Measurements from ENCODE around the gene PSME1.

Gene PSME1

DNA sequence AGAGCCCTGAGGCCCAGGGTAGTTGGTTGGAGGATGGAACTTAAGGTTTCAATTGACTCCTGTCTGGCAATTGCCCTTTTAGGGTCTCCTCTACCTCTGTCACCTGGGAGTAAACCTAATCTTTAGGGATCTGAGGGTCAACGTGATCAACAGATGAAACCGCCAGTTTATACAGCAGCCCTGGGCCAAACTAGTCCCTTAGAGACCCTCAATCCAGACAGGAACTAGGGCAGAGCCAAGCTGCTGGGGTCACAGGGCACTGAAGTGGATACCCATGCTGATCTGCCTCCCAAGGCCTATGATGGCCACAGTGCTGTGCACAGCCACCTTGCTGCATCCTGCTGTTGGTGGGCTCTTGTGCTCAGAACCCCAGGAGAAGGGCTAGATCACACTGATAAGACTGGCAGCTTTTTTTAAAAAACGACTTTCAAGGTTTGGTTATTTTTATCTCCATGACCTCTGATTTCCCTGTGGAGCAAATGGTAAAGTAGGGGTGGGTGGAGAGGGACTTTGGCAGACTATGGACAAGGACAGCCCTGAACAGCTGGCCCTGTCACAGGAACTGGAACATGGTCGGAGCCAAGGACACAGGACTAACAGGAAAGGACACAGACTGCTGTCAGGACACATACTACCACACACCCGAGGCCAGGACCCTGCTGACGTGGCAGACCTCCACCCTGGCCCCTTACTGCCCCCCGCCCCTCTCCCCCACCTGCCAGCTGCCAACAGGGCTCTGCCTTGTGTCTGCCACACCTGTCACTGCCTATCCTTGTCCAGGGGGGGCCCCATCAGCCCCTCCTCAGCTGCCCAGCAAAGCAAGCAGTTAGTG, 5.1 kb upstream of the PSME1 start:
- no peak for DNase-seq

DNA sequence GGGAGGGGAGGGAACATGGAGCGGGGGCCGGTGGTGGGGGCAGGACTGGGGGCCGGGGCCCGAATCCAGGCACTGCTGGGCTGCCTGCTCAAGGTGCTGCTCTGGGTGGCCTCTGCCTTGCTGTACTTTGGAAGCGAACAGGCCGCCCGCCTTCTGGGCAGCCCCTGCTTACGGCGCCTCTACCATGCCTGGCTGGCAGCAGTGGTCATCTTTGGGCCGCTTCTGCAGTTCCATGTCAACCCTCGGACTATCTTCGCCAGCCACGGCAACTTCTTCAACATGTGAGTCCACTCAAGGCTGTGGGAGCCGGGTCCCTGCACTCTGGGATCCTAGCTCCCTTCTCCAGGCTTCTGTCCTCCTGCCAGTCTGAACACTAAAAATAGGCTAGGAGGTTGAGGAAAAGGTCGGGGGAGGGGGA, 4.4 kb upstream of the PSME1 start:
- no peak for DNase-seq

DNA sequence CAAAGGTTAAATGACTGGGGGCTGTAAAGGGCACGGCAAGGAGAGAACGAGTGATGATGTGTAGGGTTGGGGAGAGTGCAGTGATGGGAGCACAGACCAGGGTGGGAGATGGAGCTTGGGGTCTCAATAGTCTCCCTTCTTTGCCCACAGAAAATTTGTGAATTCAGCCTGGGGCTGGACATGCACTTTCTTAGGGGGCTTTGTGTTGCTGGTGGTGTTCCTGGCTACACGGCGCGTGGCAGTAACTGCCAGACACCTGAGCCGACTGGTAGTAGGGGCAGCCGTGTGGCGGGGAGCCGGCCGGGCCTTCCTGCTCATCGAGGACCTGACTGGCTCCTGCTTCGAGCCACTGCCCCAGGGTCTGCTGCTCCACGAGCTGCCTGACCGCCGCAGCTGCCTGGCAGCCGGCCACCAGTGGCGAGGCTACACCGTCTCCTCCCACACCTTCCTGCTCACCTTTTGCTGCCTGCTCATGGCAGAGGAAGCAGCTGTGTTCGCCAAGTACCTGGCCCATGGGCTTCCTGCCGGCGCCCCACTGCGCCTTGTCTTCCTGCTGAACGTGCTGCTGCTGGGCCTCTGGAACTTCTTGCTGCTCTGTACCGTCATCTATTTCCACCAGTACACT, 3.8 kb upstream of the PSME1 start:
- no peak for DNase-seq

DNA sequence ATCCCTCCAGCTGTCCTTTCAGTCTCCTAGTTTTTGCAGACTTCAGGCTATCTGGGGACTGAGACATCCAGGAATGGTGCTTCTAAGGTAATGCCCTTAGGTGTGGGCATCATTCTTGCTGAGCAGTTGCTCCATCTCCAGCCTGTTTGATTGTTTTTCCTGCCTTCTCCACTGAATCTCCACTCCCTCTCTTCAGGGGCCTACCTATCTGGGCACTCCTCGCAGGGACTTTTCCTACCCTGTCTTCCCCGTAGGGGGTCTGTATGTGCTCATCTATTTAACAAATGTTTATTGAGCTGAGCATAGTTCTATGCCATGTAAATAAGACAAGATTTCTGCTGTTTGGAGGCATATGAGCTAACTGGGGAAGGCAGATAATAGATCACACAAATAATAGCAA, 3.0 kb upstream of the PSME1 start:
- no peak for DNase-seq

DNA sequence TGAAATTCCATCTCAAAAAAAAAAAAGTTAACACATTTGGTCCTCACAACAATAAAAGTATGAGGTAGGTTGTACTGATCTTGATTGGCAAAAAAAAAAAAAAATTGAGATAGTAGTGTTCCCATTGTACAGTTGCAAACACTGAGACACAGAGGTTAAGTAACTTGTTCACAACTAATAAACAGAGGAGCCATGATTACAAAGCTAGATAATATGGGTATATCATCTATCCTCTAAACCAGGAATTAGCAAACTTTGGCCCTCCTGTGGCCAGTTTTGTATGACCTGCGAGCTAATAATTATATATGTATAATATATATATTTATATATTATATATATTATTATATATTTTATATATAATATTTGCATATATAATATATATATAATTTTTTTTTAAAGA, 2.3 kb upstream of the PSME1 start:
- DNase-seq: no peak

DNA sequence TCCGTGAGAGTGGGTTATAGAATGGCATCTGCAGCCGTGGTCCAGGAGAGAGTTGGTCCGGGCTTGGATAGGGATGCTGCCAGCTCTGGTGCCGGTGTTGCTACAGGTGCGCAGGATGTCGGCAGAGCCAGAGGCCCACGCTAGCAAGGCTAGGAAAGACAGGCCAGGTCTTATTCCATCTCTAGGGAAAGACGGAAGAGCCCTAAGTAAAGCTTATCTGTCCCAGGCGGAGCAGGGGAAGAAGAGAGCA, 485 bp upstream of the PSME1 start:
- no peak for DNase-seq

DNA sequence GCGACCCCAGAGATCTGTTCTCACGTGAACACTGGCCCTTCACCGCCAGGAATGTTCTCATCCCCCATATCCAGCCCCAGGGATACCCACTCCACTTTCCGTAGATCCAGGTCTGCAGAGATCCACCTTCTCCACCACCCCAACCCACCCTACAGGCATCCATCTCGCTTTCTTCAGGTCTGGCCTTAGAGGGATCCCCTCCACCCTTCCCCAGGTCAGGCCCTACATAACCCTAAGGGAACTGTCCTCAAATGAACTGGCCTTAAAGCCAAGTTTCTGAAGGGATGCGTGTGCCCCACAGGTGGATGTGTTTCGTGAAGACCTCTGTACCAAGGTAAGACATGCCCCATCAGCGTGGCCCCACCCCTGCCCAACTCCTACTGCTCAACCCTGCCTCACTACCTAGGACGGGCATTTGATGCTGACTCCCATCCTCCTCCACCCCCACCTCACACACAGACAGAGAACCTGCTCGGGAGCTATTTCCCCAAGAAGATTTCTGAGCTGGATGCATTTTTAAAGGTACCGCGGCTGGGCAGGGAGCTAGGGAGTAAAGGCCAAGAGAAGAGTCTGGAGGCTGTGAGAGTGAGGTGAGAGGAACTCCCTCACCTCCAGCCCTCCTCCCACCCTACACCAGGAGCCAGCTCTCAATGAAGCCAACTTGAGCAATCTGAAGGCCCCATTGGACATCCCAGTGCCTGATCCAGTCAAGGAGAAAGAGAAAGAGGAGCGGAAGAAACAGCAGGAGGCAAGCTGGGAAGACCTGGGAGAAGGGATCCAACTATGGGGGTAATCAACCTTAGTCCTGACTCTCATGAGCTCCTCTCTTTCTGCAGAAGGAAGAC, 912 bp downstream of the PSME1 start:
- DNase-seq: no peak

DNA sequence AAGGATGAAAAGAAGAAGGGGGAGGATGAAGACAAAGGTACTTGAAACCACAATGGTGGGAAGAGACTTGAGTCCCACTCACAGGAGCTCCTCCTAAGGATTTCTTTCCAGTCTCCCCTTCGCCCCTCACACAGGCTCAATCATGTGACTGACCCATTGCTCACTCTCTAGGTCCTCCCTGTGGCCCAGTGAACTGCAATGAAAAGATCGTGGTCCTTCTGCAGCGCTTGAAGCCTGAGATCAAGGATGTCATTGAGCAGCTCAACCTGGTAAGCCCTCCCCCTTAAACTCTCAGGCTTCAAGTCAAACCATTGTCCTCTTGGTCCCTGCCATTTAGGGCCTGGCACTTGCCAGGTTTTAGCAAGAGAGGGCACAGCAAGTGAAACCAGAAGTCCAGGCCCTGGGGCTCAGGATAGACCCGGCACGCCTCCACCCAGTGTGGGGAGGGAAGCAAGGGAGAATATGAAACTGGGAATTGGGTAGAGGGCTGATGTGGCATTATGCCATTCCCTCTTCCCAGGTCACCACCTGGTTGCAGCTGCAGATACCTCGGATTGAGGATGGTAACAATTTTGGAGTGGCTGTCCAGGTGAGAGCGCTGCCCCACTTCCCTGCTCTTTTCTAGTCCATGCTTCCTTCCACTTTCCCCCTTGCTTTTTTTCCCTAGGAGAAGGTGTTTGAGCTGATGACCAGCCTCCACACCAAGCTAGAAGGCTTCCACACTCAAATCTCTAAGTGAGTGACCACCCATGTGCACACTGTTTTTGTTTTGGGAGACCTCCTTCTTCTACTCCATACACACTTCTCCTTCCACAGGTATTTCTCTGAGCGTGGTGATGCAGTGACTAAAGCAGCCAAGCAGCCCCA, 1.8 kb downstream of the PSME1 start:
- DNase-seq: no peak

DNA sequence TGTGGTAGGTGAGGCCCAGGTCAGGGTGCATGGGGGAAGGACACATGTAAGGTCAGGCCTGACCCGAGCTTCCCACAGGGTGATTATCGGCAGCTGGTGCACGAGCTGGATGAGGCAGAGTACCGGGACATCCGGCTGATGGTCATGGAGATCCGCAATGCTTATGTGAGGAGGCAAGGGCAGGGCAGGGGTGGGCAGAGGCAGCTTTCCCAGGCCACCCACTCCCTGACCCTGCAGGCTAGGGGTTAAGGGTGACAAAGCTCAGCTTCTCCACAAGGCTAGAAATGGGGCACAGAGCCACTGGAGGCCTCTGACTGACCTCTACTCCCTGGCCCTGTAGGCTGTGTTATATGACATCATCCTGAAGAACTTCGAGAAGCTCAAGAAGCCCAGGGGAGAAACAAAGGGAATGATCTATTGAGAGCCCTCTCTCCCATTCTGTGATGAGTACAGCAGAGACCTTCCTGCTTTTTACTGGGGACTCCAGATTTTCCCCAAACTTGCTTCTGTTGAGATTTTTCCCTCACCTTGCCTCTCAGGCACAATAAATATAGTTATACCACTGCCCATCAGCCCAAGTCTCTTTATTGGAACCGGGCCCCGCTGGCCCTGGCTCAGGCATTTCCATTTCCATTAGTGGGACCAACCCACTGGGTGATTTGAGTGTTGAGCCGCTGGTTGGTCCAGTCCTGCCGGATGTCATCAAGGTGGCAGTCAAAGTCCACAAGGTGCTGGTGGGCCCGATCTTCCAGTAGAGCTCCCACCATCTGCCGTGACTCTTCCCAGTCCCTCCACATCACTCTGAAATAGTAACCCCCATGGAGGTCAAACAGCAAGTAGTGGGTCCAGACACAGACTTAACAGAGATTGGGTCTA, 2.6 kb downstream of the PSME1 start:
- no peak for DNase-seq

DNA sequence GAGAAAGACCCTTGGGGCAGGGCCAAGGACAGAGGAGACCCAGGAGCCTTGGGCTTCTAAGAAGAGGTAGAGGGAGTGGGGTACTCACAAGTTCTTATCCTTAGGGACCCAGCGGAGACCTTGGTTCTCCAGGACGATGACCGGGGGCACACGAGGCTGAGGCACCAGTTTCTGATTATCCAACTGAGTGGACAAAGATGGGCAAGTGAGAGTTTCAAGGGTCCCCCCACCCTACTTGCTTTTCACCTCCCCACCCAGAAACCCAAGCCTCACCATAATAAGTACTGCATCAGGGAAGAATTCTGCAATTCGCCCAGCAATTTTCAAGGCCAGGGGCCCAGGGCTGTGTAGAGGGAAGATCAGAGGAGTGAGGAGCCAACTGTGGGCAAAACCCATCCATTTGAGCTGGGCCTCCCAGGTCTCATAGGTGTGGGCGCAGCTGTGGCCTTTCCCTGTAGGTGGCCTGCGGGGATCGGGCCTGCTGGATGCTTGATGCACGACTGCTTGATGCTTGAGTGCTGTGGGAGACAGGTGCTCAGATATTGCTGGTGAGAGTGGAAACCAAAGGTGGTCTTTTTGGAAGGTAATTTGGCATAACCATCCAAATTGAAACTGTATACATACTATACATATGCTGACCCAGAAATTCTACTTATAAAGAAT, 3.4 kb downstream of the PSME1 start:
- DNase-seq: no peak

DNA sequence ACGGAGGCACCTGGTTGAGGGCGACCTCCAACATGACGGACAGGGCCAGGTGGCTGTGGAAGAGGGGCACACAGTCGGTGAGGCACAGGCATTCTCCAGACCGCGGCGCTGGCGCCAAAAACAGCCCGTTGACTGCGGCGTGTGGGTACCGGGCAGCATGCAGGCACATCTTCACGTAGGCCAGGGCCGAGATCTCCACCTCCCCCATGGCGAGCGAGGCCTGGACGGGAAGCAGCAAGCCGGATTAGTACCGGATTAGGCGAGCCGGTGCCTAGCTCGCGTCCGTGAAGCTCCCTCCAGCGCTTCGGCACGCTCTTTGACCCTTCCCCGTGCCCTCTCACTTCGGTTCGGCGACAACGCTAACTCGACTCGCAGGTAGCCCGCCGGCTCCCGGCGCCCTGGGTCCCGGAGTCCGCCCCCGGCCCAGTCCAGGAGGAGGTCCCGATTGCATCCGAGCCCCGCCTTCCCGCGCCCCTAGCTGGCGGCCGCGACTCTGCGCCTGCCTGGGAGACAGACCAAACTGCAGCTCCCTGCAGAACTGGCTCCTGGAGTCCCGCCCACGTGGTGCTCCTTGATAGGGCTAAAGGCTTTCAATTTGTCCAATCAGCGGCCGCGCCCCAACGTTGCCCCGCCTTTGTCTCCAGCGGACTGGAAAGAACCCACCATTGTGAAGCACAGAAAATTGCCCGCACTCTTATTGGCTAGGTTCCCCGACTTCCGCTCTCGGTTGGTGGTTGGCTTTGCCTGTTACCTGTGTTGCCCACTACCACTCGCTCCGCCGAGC, 5.3 kb downstream of the PSME1 start, which contains the start of gene EMC9:
Gene EMC9 (minus strand): TSS at position 495 of the 784 bp plus-strand sequence. CDS start 287 bp downstream, at position 208.
- peak; percentile 99 for DNase-seq

DNA sequence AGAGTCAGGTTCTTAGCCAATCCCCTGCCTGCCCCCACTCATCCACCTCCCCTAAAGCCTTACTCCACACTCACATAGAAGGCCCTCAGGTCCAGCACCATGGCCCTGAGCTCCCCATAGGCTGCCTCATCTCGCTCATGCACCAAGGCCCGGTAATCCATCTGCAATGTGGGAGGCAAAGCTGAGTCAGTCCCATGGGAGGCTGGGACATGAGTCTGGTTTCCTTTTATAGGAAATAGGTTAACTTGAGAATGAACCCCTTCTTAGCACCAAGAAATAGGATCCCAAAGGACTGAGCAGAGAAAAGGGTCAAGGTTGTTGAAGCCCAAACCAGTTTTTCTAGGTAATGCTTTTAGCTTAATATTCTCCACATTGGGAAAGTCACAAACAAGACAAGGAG, 7.5 kb downstream of the PSME1 start:
- DNase-seq: peak; percentile 40

DNA sequence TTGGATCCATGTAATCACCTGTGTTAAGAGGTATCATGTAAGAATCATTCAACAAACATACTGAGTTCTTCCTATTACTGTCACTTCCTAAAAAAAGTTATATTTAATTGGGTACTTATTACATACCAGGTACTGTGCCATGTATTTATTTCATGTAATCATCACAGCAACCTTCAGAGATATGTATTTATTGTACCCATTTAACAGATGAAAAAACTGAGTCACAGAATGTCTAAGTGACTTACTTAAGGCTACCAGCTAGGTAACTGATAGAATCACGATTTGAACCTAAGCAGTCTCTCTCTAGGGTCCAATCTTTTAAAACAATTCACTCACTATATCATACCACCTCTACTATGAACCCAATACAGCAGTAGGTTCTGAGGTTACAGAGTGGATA, 8.5 kb downstream of the PSME1 start:
- no peak for DNase-seq

DNA sequence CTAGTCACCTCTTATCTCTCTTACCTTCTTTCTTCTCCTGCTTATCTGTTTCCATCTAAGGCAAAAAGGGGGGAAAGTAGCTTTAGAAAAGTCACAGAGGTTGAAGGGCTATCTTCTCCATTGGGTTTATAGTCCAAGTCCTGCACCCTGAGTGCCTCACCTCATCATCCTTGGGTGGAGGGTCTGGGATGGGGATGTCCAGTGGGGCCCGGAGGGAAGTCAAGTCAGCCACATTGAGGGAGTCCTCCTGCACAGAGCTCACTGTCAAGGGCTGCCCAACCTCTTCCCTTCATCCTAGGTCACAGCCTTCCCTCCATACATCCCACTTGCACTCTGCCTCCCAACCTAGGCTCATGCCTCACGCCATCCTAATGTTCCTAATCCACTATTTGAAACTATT, 9.2 kb downstream of the PSME1 start:
- no peak for DNase-seq

DNA sequence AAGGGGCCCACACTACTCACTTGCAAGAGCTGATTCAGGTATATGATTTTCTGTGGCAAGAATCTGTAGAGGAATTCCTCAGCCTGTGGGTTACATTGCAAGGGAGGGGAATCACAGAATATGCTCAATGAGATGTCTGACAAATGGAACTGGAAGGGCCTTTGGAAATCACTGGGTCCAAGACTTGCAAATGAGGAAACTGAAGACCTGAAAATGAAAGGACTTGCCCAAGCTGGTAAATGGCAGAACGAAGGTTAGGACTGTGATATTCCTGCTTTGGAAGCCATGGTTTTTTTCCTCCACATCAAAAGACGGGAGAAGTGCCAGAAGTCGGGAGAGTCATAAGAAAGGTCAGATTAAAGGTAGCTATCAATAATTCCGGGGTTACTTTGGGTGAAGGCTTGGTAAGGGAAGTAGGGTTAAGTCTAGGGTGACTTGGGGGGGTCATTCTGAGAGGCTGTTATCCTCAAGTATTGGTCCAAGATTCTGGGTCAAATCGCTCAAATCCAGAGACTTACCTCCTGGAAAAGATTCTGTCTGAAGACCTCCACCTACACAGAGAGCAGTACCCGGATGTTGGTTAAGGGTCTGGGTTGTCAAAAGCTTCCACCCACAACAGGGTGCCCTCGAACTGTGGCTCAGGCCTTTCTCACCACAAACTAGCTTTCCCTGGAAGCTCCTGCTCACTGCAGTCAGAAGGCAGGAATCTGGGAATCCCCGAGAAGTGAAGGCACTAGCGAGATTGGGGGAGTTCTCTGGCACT, 9.9 kb downstream of the PSME1 start:
- no peak for DNase-seq

DNA sequence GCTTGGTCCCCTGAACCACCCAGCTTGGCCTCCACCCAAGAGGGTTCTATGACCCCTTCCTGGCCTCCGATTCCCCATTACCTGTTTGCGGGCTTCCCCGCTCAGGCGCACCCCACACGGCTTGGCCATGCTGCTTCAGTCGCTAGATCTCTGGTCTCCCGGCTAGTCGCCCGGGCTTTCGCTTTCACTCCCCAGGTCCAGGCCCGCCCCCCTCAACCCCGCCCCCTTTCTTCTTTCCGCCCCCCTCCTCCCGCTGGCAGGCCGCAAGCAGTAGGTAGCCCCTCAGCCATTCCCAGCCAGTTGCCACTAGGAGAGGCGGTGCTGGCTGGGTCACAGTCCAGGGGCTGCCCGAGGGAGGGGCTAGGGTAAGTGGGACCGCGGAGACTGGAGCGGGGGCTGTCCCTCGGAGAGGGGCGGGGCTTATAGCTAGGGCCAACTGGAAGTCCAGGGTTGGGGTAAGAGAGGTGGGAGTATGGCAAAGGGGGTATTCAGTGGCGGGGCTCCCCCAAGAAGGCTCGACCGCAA, 10.5 kb downstream of the PSME1 start, which contains the start of gene PSME2:
Gene PSME2 (minus strand): TSS at position 158 of the 525 bp plus-strand sequence. CDS start 29 bp downstream, at position 129.
- DNase-seq: peak; percentile 97

DNA sequence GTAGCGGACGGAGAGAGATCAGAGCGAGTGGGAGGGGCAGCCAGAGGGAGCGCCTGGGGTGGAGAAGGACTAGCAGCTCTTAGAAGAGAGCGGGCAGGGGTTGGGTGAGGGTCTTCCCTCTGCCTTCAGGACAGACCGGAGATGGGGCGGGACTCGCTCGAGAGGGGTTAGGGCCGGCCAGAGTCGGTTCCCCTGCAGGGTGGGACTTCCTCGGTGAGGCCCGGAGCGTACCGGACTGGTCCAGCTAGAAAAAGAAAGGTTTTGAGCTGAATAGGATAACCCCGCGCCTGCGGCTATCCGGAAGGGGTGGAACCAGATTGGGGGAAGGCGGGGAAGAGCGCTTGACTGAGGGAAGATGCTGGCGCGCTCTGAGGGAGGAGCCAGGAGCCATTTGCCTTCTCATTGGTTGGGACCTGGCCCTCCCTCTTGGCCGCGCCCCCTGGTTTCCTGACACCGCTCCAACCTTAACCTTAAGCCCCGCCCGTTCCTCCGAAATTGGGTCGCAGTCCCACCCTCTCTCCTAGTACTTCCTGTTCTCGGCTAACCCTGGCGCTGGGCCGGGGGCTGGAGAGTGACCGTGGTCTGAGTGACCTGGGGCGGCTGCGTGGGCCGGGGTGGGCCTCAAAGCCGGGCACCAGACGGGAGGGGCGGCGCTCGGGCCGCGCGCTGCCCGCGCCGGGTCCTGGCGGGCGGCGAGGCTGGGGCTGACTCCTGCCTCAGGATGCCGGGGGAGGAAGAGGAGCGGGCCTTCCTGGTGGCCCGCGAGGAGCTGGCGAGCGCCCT, 11.2 kb downstream of the PSME1 start, which contains the start of gene RNF31:
Gene RNF31 (plus strand): TSS at position 521 of the 783 bp plus-strand sequence. CDS start 201 bp downstream, at position 722.
- peak; percentile 97 for DNase-seq

DNA sequence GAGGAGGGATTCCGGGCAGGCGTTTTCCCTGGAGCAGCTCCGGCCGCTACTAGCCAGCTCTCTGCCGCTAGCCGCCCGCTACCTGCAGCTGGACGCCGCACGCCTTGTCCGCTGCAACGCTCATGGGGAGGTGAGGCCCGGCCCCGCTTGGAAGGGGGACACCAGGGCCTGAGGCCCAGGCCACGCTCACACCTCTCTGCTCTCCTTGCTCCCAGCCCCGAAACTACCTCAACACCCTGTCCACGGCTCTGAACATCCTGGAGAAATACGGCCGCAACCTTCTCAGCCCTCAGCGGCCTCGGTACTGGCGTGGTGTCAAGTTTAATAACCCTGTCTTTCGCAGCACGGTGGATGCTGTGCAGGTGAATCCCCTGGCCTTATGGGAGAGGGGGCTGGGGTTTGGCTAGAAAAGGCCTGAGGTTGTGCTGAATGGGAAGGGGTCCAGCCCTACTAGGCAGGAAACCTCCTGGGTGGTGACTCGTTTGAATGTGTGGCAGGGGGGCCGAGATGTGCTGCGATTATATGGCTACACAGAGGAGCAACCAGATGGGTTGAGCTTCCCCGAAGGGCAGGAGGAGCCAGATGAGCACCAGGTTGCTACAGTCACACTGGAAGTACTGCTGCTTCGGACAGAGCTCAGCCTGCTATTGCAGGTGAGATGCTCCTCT, 11.9 kb downstream of the PSME1 start:
- DNase-seq: no peak

All from NCI-H226 (cell line).